Measurements from ENCODE around the gene IRF8. TPM values are rescaled to one million over a fixed set of nuclear protein-coding genes. Genes with fewer than 3 reads are reported as not detected.

Gene IRF8
- total RNA-seq, 1 donor from 2014 or later = 0.59 TPM

GRCh38 chr16:85908444-85908843 lies 9.5 kb downstream of the IRF8 start:
- Mint-ChIP-seq H3K27ac (ENCODE audit: unreplicated experiment) (no peak overlapping the region), H3K27me3 (ENCODE audit: low read depth, unreplicated experiment) (peaks cover 54% of the 10 kb centered on the region), H3K4me3 (ENCODE audit: unreplicated experiment) (no peak overlapping the region), H3K4me1 (ENCODE audit: low read depth, unreplicated experiment) (peaks cover 6% of the 10 kb centered on the region), H3K36me3 (ENCODE audit: low read depth, unreplicated experiment) (peaks cover 3% of the 10 kb centered on the region), H3K9me3 (ENCODE audit: unreplicated experiment) (peaks cover 11% of the 10 kb centered on the region)
- no peaks in the 10 kb centered on the region for H3K4me1 ChIP-seq (ENCODE audit: insufficient read depth, low read length)
- no peak overlapping the region for H3K4me2 ChIP-seq (ENCODE audit: low read length)
- H3K27ac ChIP-seq (ENCODE audit: low read depth, low read length) = no peak overlapping the region
- H3K79me2 ChIP-seq (ENCODE audit: insufficient read depth, low read length) = no peaks in the 10 kb centered on the region
- no peak overlapping the region for H3K9ac ChIP-seq (ENCODE audit: low read length)
- TF ChIP-seq CTCF (IDR thresholded peaks at IDR 0.05; ENCODE audit: insufficient read depth, low read depth, low read length) (no peak), EZH2 (IDR thresholded peaks at IDR 0.05; ENCODE audit: insufficient read depth, low read length) (no peak)
- no peak overlapping the region for H2AFZ ChIP-seq (ENCODE audit: low read depth, low read length)
- H3K36me3 ChIP-seq (ENCODE audit: insufficient read depth, low read length) = no peaks in the 10 kb centered on the region
- FAIRE-seq = no peak
- no peaks in the 10 kb centered on the region for H3K9me3 ChIP-seq (ENCODE audit: insufficient read depth, low read depth, low read length)
- H4K20me1 ChIP-seq (ENCODE audit: insufficient read depth, low read length) = no peaks in the 10 kb centered on the region
- H3K27me3 ChIP-seq (ENCODE audit: insufficient read depth, low read length) = peaks cover 28% of the 10 kb centered on the region
- H3K4me3 ChIP-seq (ENCODE audit: insufficient read depth, low read depth, low read length) = no peak overlapping the region
- no peak for DNase-seq (ENCODE audit: low read depth)

GRCh38 chr16:85908889-85909589 lies 10.1 kb downstream of the IRF8 start:
- Mint-ChIP-seq H3K27me3 (ENCODE audit: low read depth, unreplicated experiment) (peaks cover 52% of the 10 kb centered on the region), H3K27ac (ENCODE audit: unreplicated experiment) (no peak overlapping the region), H3K9me3 (ENCODE audit: unreplicated experiment) (peaks cover 9% of the 10 kb centered on the region), H3K36me3 (ENCODE audit: low read depth, unreplicated experiment) (peaks cover 3% of the 10 kb centered on the region), H3K4me3 (ENCODE audit: unreplicated experiment) (no peak overlapping the region), H3K4me1 (ENCODE audit: low read depth, unreplicated experiment) (peaks cover 6% of the 10 kb centered on the region)
- no peak overlapping the region for H2AFZ ChIP-seq (ENCODE audit: low read depth, low read length)
- TF ChIP-seq EZH2 (IDR thresholded peaks at IDR 0.05; ENCODE audit: insufficient read depth, low read length) = no peak
- no peak for TF ChIP-seq CTCF (IDR thresholded peaks at IDR 0.05; ENCODE audit: insufficient read depth, low read depth, low read length)
- no peaks in the 10 kb centered on the region for H4K20me1 ChIP-seq (ENCODE audit: insufficient read depth, low read length)
- H3K36me3 ChIP-seq (ENCODE audit: insufficient read depth, low read length) = no peaks in the 10 kb centered on the region
- no peaks in the 10 kb centered on the region for H3K79me2 ChIP-seq (ENCODE audit: insufficient read depth, low read length)
- no peak overlapping the region for H3K9ac ChIP-seq (ENCODE audit: low read length)
- H3K4me2 ChIP-seq (ENCODE audit: low read length) = no peak overlapping the region
- H3K4me1 ChIP-seq (ENCODE audit: insufficient read depth, low read length) = no peaks in the 10 kb centered on the region
- no peak overlapping the region for H3K27ac ChIP-seq (ENCODE audit: low read depth, low read length)
- no peaks in the 10 kb centered on the region for H3K9me3 ChIP-seq (ENCODE audit: insufficient read depth, low read depth, low read length)
- DNase-seq (ENCODE audit: low read depth) (no peak), FAIRE-seq (no peak)
- H3K27me3 ChIP-seq (ENCODE audit: insufficient read depth, low read length) = peaks cover 28% of the 10 kb centered on the region
- no peak overlapping the region for H3K4me3 ChIP-seq (ENCODE audit: insufficient read depth, low read depth, low read length)

All from astrocyte (in vitro differentiated cells and primary cell).